DND-41 (cell line): ENCODE results near the gene ZCWPW1.
"Not testable (repeated sequence)": the region's sequence is repeated elsewhere in the genome, so short reads cannot be mapped to it uniquely, and the experiment has no call there.

Experiments
- ATAC-seq: fragments of 200-7000 bp; cut with Tn5 transposase; 3 replicates; pipeline ENCODE4 v1.9.1; 2021; ENCODE audit warnings: low read depth; ENCODE audit not compliant: insufficient read depth
- DNase-seq: peaks from one replicate; pipeline ENCODE4 v3.0.0-alpha.2; 2020
- H2AFZ ChIP-seq: 2 replicates; pipeline ENCODE4 v1.6.0; 2012; ENCODE audit warnings: low read depth, low read length
- H3K27ac ChIP-seq: 2 replicates; pipeline ENCODE4 v1.5.1; 2012; ENCODE audit warnings: low read length, inconsistent platforms
- H3K27me3 ChIP-seq: fragments of 200-600 bp; sonication (generic); 2 replicates; pipeline ENCODE4 v1.6.0; 2012; ENCODE audit warnings: low read length, mild to moderate bottlenecking, inconsistent platforms; ENCODE audit not compliant: insufficient read depth, poor library complexity
- H3K36me3 ChIP-seq: 2 replicates; pipeline ENCODE4 v1.5.1; 2012; ENCODE audit warnings: low read length, inconsistent platforms; ENCODE audit not compliant: insufficient read depth
- H3K4me1 ChIP-seq: 2 replicates; pipeline ENCODE4 v1.5.1; 2012; ENCODE audit warnings: mild to moderate bottlenecking, low read length; ENCODE audit not compliant: insufficient read depth
- H3K4me2 ChIP-seq: 2 replicates; pipeline ENCODE4 v1.6.0; 2012; ENCODE audit warnings: mild to moderate bottlenecking, moderate library complexity, low read length, inconsistent platforms; ENCODE audit not compliant: insufficient read depth
- H3K4me3 ChIP-seq, 2 experiments: fragments of 200-600 bp in 1 of 2; shearing (Covaris generic) in 1 of 2; 2 replicates each; pipeline ENCODE4 v1.5.1; 2012 to 2016; ENCODE audit warnings: inconsistent platforms in 2 of 2, low read length in 2 of 2, mild to moderate bottlenecking in 2 of 2, low read depth in 1 of 2, moderate library complexity in 1 of 2
- H3K79me2 ChIP-seq: 2 replicates; pipeline ENCODE4 v1.6.0; 2012; ENCODE audit warnings: low read length, inconsistent platforms; ENCODE audit not compliant: insufficient read depth
- H3K9ac ChIP-seq: 2 replicates; pipeline ENCODE4 v1.6.0; 2012; ENCODE audit warnings: low read depth, mild to moderate bottlenecking, inconsistent platforms, low read length, moderate library complexity
- H3K9me3 ChIP-seq: 2 replicates; pipeline ENCODE4 v1.5.1; 2012; ENCODE audit warnings: low read length, moderate library complexity, mild to moderate bottlenecking, inconsistent platforms; ENCODE audit not compliant: insufficient read depth, severe bottlenecking
- H4K20me1 ChIP-seq: 2 replicates; pipeline ENCODE4 v1.6.0; 2012; ENCODE audit warnings: low read length; ENCODE audit not compliant: insufficient read depth
- EZH2 ChIP-seq: IDR thresholded peaks from 3 replicates; pipeline ENCODE4 v1.6.1; 2012; ENCODE audit warnings: borderline replicate concordance, low read depth, mild to moderate bottlenecking, moderate library complexity, low read length, inconsistent platforms; ENCODE audit not compliant: severe bottlenecking
- TF ChIP-seq, protein P1 (sequence below): IDR thresholded peaks from 2 replicates; pipeline ENCODE4 v1.5.1; 2012; ENCODE audit warnings: borderline replicate concordance, low read length, moderate library complexity, mild to moderate bottlenecking; ENCODE audit not compliant: poor library complexity, severe bottlenecking; ENCODE audit errors: extremely low read depth

Gene ZCWPW1

GRCh38 chr7:100456562-100456961 is 28.1 kb upstream of the ZCWPW1 start:
- Histone ChIP-seq H3K27ac (no peak overlapping the region), H3K79me2 (no peaks in the 10 kb centered on the region), H2AFZ (no peak overlapping the region), H3K4me1 (peaks cover 18% of the 10 kb centered on the region), H3K9me3 (no peaks in the 10 kb centered on the region), H3K4me2 (no peak overlapping the region), H4K20me1 (no peaks in the 10 kb centered on the region), H3K4me3 (no peak overlapping the region), H3K9ac (no peak overlapping the region), H3K27me3 (no peaks in the 10 kb centered on the region), H3K36me3 (no peaks in the 10 kb centered on the region)
- DNase-seq (no peak), ATAC-seq (0 out of 3 replicates have a peak, but pooled peaks have one; percentile 44)
- TF ChIP-seq EZH2: no peak
- TF ChIP-seq, protein P1, sequence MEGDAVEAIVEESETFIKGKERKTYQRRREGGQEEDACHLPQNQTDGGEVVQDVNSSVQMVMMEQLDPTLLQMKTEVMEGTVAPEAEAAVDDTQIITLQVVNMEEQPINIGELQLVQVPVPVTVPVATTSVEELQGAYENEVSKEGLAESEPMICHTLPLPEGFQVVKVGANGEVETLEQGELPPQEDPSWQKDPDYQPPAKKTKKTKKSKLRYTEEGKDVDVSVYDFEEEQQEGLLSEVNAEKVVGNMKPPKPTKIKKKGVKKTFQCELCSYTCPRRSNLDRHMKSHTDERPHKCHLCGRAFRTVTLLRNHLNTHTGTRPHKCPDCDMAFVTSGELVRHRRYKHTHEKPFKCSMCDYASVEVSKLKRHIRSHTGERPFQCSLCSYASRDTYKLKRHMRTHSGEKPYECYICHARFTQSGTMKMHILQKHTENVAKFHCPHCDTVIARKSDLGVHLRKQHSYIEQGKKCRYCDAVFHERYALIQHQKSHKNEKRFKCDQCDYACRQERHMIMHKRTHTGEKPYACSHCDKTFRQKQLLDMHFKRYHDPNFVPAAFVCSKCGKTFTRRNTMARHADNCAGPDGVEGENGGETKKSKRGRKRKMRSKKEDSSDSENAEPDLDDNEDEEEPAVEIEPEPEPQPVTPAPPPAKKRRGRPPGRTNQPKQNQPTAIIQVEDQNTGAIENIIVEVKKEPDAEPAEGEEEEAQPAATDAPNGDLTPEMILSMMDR: peak; percentile 40

DNA sequence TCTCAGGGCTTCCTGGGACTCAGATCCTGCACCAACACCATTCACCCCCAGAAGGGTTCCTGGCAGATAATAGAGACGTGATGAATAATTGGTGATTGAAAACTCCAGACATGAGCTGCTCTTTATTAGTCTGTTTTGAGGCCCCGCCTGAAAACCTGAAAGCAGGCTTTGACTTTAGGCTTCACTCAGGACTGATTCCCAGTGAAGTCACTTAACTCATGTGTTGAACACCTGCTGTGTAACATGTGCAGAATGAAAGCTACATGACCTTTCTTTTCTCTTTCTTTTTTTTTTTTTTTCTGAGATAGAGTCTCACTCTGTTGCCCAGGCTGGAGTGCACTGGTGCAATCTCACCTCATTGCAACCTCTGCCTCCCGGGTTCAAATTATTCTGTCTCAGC is 26.7 kb upstream of the ZCWPW1 start:
- no peaks in the 10 kb centered on the region for H3K79me2 ChIP-seq
- H3K9ac ChIP-seq: no peak overlapping the region
- peaks cover 24% of the 10 kb centered on the region for H3K4me1 ChIP-seq
- ATAC-seq (no peak), DNase-seq (no peak)
- no peaks in the 10 kb centered on the region for H3K9me3 ChIP-seq
- no peaks in the 10 kb centered on the region for H4K20me1 ChIP-seq
- TF ChIP-seq, protein P1: no peak
- TF ChIP-seq EZH2: no peak
- no peak overlapping the region for H2AFZ ChIP-seq
- no peak overlapping the region for H3K4me2 ChIP-seq
- no peak overlapping the region for H3K4me3 ChIP-seq
- no peaks in the 10 kb centered on the region for H3K27me3 ChIP-seq
- no peaks in the 10 kb centered on the region for H3K36me3 ChIP-seq
- no peak overlapping the region; the same call in 1 of the 2 replicates for H3K27ac ChIP-seq

GRCh38 chr7:100453854-100454253 is 25.4 kb upstream of the ZCWPW1 start:
- H3K4me2 ChIP-seq, ATAC-seq, H3K9ac ChIP-seq, H3K4me3 ChIP-seq, DNase-seq, H3K79me2 ChIP-seq, H3K9me3 ChIP-seq, H3K27me3 ChIP-seq, H3K36me3 ChIP-seq, H4K20me1 ChIP-seq, H3K27ac ChIP-seq, H2AFZ ChIP-seq: not testable (repeated sequence)
- H3K4me1 ChIP-seq: peaks cover 27% of the 10 kb centered on the region

GRCh38 chr7:100452513-100452912 is 24.0 kb upstream of the ZCWPW1 start:
- Histone ChIP-seq H2AFZ (no peak overlapping the region), H3K36me3 (no peaks in the 10 kb centered on the region), H3K9ac (no peak overlapping the region), H3K27ac (no peak overlapping the region), H4K20me1 (no peaks in the 10 kb centered on the region), H3K27me3 (no peaks in the 10 kb centered on the region), H3K9me3 (no peaks in the 10 kb centered on the region), H3K4me2 (no peak overlapping the region), H3K79me2 (no peaks in the 10 kb centered on the region), H3K4me1 (peaks cover 27% of the 10 kb centered on the region), H3K4me3 (no peak overlapping the region)
- ATAC-seq: no peak
- DNase-seq: no peak
- TF ChIP-seq, protein P1: no peak
- no peak for TF ChIP-seq EZH2
